OCI-LY7 (cell line): ENCODE data around the gene INAVA. TPM values are rescaled to one million over a fixed set of nuclear protein-coding genes. Genes with fewer than 3 reads are reported as not detected.

ENCODE experiments used
- BruUV-seq: library from RNA; stranded (reverse); fragments of 400-500 nt; replicated peaks from 2 replicates; lab custom pipeline; 2021; lab: Mats Ljungman, UMichigan
- CTCF ChIA-PET: fragments of 300-600 bp; sonication (Branson Sonifier 250); formaldehyde crosslinking; loops from one replicate; lab custom pipeline; 2022; ENCODE audit warnings: antibody characterized with exemption; ENCODE audit not compliant: unreplicated experiment; lab: Charles Lee
- POLR2A ChIA-PET: fragments of 300-600 bp; sonication (Branson Sonifier 250); formaldehyde crosslinking; loops from one replicate; lab custom pipeline; 2022; ENCODE audit warnings: antibody characterized with exemption; lab: Charles Lee
- DNase-seq: peaks from one replicate; pipeline ENCODE4 v3.0.0-alpha.2; 2015; ENCODE audit warnings: low spot score
- H2AFZ ChIP-seq: fragments of 200-600 bp; sonication (generic), shearing (Covaris generic); 2 replicates; pipeline ENCODE4 v1.6.1; 2014; ENCODE audit warnings: mild to moderate bottlenecking, antibody characterized with exemption, low read length, moderate library complexity
- H3K27ac ChIP-seq: fragments of 200-600 bp; sonication (generic); 2 replicates; pipeline ENCODE4 v1.5.1; 2014; ENCODE audit warnings: mixed run types, low read depth, mild to moderate bottlenecking, moderate library complexity, low read length, inconsistent platforms; ENCODE audit not compliant: poor library complexity, severe bottlenecking
- H3K36me3 ChIP-seq: fragments of 200-600 bp; sonication (generic); 2 replicates; pipeline ENCODE4 v1.6.1; 2014; ENCODE audit warnings: mild to moderate bottlenecking, antibody characterized with exemption, low read length, moderate library complexity, mixed read lengths; ENCODE audit not compliant: insufficient read depth
- H3K4me1 ChIP-seq: fragments of 200-600 bp; sonication (generic); 2 replicates; pipeline ENCODE4 v1.5.1; 2014; ENCODE audit warnings: mild to moderate bottlenecking, low read length; ENCODE audit not compliant: insufficient read depth, poor library complexity, severe bottlenecking
- H3K4me2 ChIP-seq: fragments of 200-600 bp; sonication (generic); 2 replicates; pipeline ENCODE4 v1.6.1; 2014; ENCODE audit warnings: mild to moderate bottlenecking, low read length
- H3K4me3 ChIP-seq: fragments of 200-600 bp; sonication (generic); 2 replicates; pipeline ENCODE4 v1.5.1; 2014; ENCODE audit warnings: mild to moderate bottlenecking, low read depth, low read length; ENCODE audit not compliant: poor library complexity, severe bottlenecking
- H3K79me2 ChIP-seq: fragments of 200-600 bp; sonication (generic); 2 replicates; pipeline ENCODE4 v1.6.1; 2016; ENCODE audit warnings: low read depth, mild to moderate bottlenecking, low read length, moderate library complexity, mixed read lengths; ENCODE audit not compliant: insufficient read depth
- H3K9me2 ChIP-seq: fragments of 200-600 bp; sonication (generic); 2 replicates; pipeline ENCODE4 v1.6.1; 2016; ENCODE audit warnings: mild to moderate bottlenecking, low read length, mixed read lengths; ENCODE audit not compliant: insufficient read depth
- H3K9me3 ChIP-seq: fragments of 200-600 bp; sonication (generic); 2 replicates; pipeline ENCODE4 v1.6.1; 2014; ENCODE audit warnings: mild to moderate bottlenecking, mixed run types, low read length, mixed read lengths
- H4K20me1 ChIP-seq: fragments of 200-600 bp; sonication (generic); 2 replicates; pipeline ENCODE4 v1.6.1; 2014; ENCODE audit warnings: mild to moderate bottlenecking, antibody characterized with exemption, low read length, moderate library complexity, mixed read lengths; ENCODE audit not compliant: insufficient read depth
- CTCF ChIP-seq: fragments of 200-600 bp; sonication (generic); conservative IDR thresholded peaks from 2 replicates; pipeline ENCODE4 v1.5.1; 2014; ENCODE audit warnings: mild to moderate bottlenecking, antibody characterized with exemption, low read length, moderate library complexity, mixed read lengths
- EZH2phosphoT487 ChIP-seq: fragments of 200-600 bp; sonication (generic); IDR thresholded peaks from 2 replicates; pipeline ENCODE4 v1.6.1; 2018; ENCODE audit warnings: low read depth, borderline replicate concordance, mild to moderate bottlenecking, mixed run types, antibody characterized with exemption, low read length, moderate library complexity, mixed read lengths
- intact Hi-C: fragments of 100-400 bp; cut with micrococcal nuclease; formaldehyde crosslinking; loops from one replicate; pipeline ENCODE4 v1.10.0; 2022; ENCODE audit not compliant: unreplicated experiment
- total RNA-seq, 2 experiments: library from RNA; depleted of rRNA in 1 of 2; stranded (reverse); fragments of >200 nt in 1 of 2; shearing (Covaris generic) in 1 of 2; gene quantifications; 2 replicates each; pipeline ENCODE4 v1.2.3, GENCODE V29; 2014 to 2022

The INAVA gene
- total RNA-seq, 2 experiments from 2014 or later, result not detected

GRCh38 chr1:200905411-200906052 lies 10.8 kb downstream of the INAVA start:
- H3K36me3 ChIP-seq, result no peaks in the 10 kb centered on the region
- H2AFZ ChIP-seq, result no peak overlapping the region
- no peak for DNase-seq
- no peaks in the 10 kb centered on the region for H3K79me2 ChIP-seq
- BruUV-seq, result no TSS peak
- no peak overlapping the region for H3K27ac ChIP-seq
- H4K20me1 ChIP-seq, result no peaks in the 10 kb centered on the region
- ChIA-PET CTCF (no interaction called here), POLR2A (interaction anchor here (1.2 kb wide), 1 partner anchor 16 kb away, joined by 3 read pairs; no protein-coding TSS in a partner anchor)
- no peaks in the 10 kb centered on the region for H3K9me3 ChIP-seq
- TF ChIP-seq CTCF, result no peak
- no peak for TF ChIP-seq EZH2phosphoT487
- no peak overlapping the region for H3K4me2 ChIP-seq
- no peak overlapping the region for H3K4me3 ChIP-seq
- intact Hi-C loops, result no loop called here
- no peaks in the 10 kb centered on the region for H3K4me1 ChIP-seq
- H3K9me2 ChIP-seq, result no peaks in the 10 kb centered on the region

- Histone ChIP-seq H3K4me2 (no peak overlapping the region), H3K36me3 (no peaks in the 10 kb centered on the region), H3K4me3 (no peak overlapping the region), H4K20me1 (no peaks in the 10 kb centered on the region), H3K27ac (no peak overlapping the region), H3K9me2 (no peaks in the 10 kb centered on the region), H2AFZ (no peak overlapping the region), H3K9me3 (no peaks in the 10 kb centered on the region), H3K79me2 (no peaks in the 10 kb centered on the region), H3K4me1 (no peaks in the 10 kb centered on the region)
- POLR2A ChIA-PET, result interaction anchor here (1.4 kb wide), 1 partner anchor 10 kb away, joined by 4 read pairs; no protein-coding TSS in a partner anchor
- TF ChIP-seq EZH2phosphoT487, result no peak
- TF ChIP-seq CTCF, result no peak
- no peak for DNase-seq
- no TSS peak for BruUV-seq
- CTCF ChIA-PET, result no interaction called here
- intact Hi-C loops, result no loop called here
Measured at GRCh38 chr1:200906491-200906890, 11.8 kb downstream of the INAVA start.

- Histone ChIP-seq H2AFZ (no peak overlapping the region), H3K9me2 (no peaks in the 10 kb centered on the region), H4K20me1 (no peaks in the 10 kb centered on the region), H3K4me2 (no peak overlapping the region), H3K79me2 (no peaks in the 10 kb centered on the region), H3K27ac (no peak overlapping the region), H3K9me3 (no peaks in the 10 kb centered on the region), H3K4me3 (no peak overlapping the region), H3K4me1 (no peaks in the 10 kb centered on the region), H3K36me3 (no peaks in the 10 kb centered on the region)
- TF ChIP-seq CTCF (no peak), EZH2phosphoT487 (no peak)
- DNase-seq, result no peak
- POLR2A ChIA-PET, result interaction anchor here (0.6 to 1.4 kb wide), 2 partner anchors 11 to 46 kb away, joined by 3 to 4 read pairs; no protein-coding TSS in a partner anchor
- intact Hi-C loops, result no loop called here
- CTCF ChIA-PET, result no interaction called here
- no TSS peak for BruUV-seq
Measured at GRCh38 chr1:200907611-200908097, 13.0 kb downstream of the INAVA start.
